Fibroblast of lung (primary cell): ENCODE results near the gene TH.

Experiments used
- CTCF ChIP-seq, 2 donors: IDR thresholded peaks in 1 of 2; conservative IDR thresholded peaks in 1 of 2; 1 replicate in 1 of 2; 2 replicates in 1 of 2; pipeline ENCODE4 v1.5.1; 2011 to 2012; ENCODE audit warnings: low read length in 2 of 2, control low read depth in 1 of 2, inconsistent platforms in 1 of 2, low read depth in 1 of 2, mild to moderate bottlenecking in 1 of 2
- EZH2 ChIP-seq: IDR thresholded peaks from 2 replicates; pipeline ENCODE4 v1.5.1; 2012; ENCODE audit warnings: low read length, control low read depth, mild to moderate bottlenecking; ENCODE audit errors: missing control alignments

DNA sequence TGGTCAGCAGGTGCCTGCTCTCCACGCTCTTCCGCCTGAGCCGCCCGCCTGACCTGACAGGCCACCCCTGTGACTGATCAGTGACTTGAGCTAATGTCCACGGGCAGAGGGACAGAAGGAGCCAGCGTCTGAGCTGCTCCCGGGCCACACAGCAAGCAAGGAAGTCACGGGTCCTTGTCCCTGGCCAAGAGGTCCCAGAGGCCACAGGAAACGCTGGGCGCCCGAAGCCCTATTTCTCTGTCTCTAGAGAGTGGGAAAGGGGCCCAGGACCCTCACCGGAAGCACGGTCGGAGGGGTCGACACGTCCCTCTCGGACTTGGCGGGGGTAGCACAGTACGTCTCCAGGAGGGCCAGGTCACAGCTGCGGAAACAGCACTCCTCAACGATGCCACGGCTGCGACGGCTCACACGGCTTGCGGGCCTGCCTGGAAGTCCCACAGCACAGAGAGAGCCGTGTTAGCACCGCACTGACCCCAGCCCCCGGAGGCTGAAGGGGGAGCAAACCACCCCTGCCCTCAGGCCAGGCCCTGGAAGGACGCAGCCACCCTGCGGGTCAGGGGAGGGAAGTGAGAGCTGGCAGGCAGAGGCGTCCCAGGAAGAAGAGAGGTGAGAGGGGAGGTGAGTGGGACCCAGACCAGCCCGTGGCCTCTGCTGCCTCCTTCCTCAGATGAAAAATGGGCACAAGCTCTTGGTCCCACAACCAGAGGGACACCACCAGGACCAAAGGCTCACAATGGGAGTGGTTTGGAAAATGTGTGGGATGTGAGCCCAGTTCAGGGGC, 38.2 kb downstream of the TH start:
- TF ChIP-seq CTCF (conservative IDR thresholded peaks at IDR 0.05 in 1 of 2, IDR thresholded peaks at IDR 0.05 in 1 of 2; ENCODE audit: low read depth in 1 of 2, low read length in 2 of 2) (no peak), EZH2 (no peak)
